ENCODE results near the gene DAP.

DNA sequence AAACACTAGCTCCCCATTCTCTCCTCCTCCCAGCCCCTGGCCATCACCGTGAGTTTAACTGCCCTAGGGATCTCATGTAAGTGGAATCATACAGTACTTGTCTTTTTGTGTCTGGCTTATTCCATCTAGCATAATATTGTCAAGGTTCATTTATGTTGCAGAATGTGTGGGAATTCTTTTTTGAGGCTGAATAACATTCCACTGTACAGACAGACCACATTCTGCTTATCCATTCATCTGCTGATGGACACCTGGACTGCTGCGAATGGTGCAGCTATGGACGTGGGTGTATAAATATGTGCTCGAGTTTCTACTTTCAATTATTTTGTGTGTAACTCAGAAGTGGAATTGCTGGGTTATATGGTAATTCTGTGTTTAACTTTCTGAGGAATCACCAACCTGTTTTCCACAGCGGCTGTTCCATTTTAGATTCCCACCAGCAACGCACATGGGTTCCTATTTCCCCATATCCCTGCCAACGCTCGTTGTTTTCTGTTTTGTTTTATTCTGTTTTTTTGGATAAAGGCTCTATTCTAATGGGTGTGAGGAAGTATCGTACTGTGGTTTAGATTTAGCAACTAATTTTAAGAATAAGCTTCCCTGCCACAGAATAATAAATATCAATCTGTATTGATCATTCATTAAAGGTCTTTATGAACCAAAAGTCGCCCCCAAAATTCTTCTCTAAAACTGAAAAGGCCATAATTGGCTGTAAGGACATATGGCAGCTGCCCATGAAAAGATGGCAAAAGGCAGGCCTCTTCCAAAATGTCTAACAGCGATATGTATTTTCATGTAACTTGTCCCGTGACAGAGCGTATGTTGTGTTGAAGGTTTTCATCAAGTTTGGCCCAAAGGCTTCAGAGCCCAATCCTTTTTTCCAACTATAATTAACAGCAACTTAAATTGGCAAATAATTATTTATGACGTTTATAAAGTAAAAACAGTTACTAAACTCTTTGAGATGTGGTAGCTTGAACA lies 70.3 kb downstream of the DAP start:
- TF ChIP-seq CTCF (IDR thresholded peaks at IDR 0.05): no peak
- no peak for TF ChIP-seq POLR2A (IDR thresholded peaks at IDR 0.05)

Data from Peyer's patch (tissue), 4 donors.